HEK293T (cell line): Measurements from ENCODE around the gene PAPPA.

Experiments
- CTCF ChIA-PET: fragments of 350-600 bp; formaldehyde crosslinking; extraction: SDS; loops from one replicate; lab custom pipeline; 2021; ENCODE audit warnings: antibody characterized with exemption, inconsistent platforms; lab: Yijun Ruan, JAX
- POLR2A ChIA-PET: fragments of 350-600 bp; formaldehyde crosslinking; extraction: SDS; loops from one replicate; lab custom pipeline; 2020; ENCODE audit warnings: antibody characterized with exemption, inconsistent platforms; lab: Yijun Ruan, JAX
- DNase-seq: peaks from one replicate; pipeline ENCODE4 v3.0.0; 2012; ENCODE audit warnings: mixed read lengths; ENCODE audit errors: extremely low spot score
- ARNT ChIP-seq: fragments of 450-650 bp; IDR thresholded peaks from 2 replicates; pipeline ENCODE4 v1.6.1; 2017; ENCODE audit warnings: mild to moderate bottlenecking
- BHLHE40 ChIP-seq: fragments of 450-650 bp; IDR thresholded peaks from 2 replicates; pipeline ENCODE4 v1.6.1; 2016; ENCODE audit warnings: mild to moderate bottlenecking, moderate library complexity, borderline replicate concordance
- CTBP1 ChIP-seq: fragments of 450-650 bp; IDR thresholded peaks from 2 replicates; pipeline ENCODE4 v1.6.1; 2016; ENCODE audit warnings: borderline replicate concordance
- ELF4 ChIP-seq: fragments of 450-650 bp; IDR thresholded peaks from 2 replicates; pipeline ENCODE4 v1.6.1; 2017; ENCODE audit warnings: antibody characterized with exemption
- FOXA1 ChIP-seq: fragments of 450-650 bp; IDR thresholded peaks from 2 replicates; pipeline ENCODE4 v1.6.1; 2016; ENCODE audit warnings: mild to moderate bottlenecking
- FOXK2 ChIP-seq: fragments of 450-650 bp; IDR thresholded peaks from 2 replicates; pipeline ENCODE4 v1.6.1; 2016; ENCODE audit warnings: mild to moderate bottlenecking
- FOXM1 ChIP-seq: fragments of 450-650 bp; IDR thresholded peaks from 2 replicates; pipeline ENCODE4 v1.6.1; 2017; ENCODE audit warnings: mild to moderate bottlenecking, borderline replicate concordance
- HDGF ChIP-seq: fragments of 450-650 bp; IDR thresholded peaks from 2 replicates; pipeline ENCODE4 v1.6.1; 2017; ENCODE audit warnings: antibody characterized with exemption, borderline replicate concordance
- L3MBTL2 ChIP-seq: fragments of 450-650 bp; conservative IDR thresholded peaks from 2 replicates; pipeline ENCODE4 v1.6.1; 2016; ENCODE audit warnings: mild to moderate bottlenecking
- LEF1 ChIP-seq: fragments of 450-650 bp; IDR thresholded peaks from 2 replicates; pipeline ENCODE4 v1.6.1; 2017; ENCODE audit warnings: mild to moderate bottlenecking, borderline replicate concordance
- NFRKB ChIP-seq: fragments of 450-650 bp; IDR thresholded peaks from 2 replicates; pipeline ENCODE4 v1.6.1; 2016; ENCODE audit warnings: mild to moderate bottlenecking, moderate library complexity
- PKNOX1 ChIP-seq: fragments of 450-650 bp; IDR thresholded peaks from 2 replicates; pipeline ENCODE4 v1.6.1; 2016
- SP1 ChIP-seq: fragments of 450-650 bp; IDR thresholded peaks from 2 replicates; pipeline ENCODE4 v1.6.1; 2017
- SUZ12 ChIP-seq: fragments of 450-650 bp; IDR thresholded peaks from 2 replicates; pipeline ENCODE4 v1.6.1; 2016; ENCODE audit warnings: mild to moderate bottlenecking
- TARDBP ChIP-seq: fragments of 450-650 bp; IDR thresholded peaks from 2 replicates; pipeline ENCODE4 v1.6.1; 2016
- ZNF384 ChIP-seq: fragments of 450-650 bp; IDR thresholded peaks from 2 replicates; pipeline ENCODE4 v1.6.1; 2016

PAPPA gene

GRCh38 chr9:116160676-116161571 lies 7.3 kb downstream of the PAPPA start:
- TF ChIP-seq L3MBTL2 (no peak), HDGF (no peak), ZNF384 (no peak), FOXA1 (no peak)
- no peak for DNase-seq
- POLR2A ChIA-PET = no interaction called here
- CTCF ChIA-PET = no interaction called here

- ChIA-PET CTCF (no interaction called here), POLR2A (no interaction called here)
- no peak for DNase-seq
- TF ChIP-seq ZNF384 (no peak), NFRKB (no peak), FOXK2 (no peak), PKNOX1 (no peak), HDGF (no peak), CTBP1 (no peak), TARDBP (no peak), ARNT (no peak), FOXA1 (no peak), SUZ12 (no peak), BHLHE40 (no peak)
Observed at GRCh38 chr9:116162241-116162781, 8.7 kb downstream of the PAPPA start.

GRCh38 chr9:116163293-116164055 lies 9.9 kb downstream of the PAPPA start:
- TF ChIP-seq CTBP1 (no peak), ARNT (no peak), SUZ12 (no peak), LEF1 (no peak), SP1 (no peak), NFRKB (no peak), PKNOX1 (no peak), BHLHE40 (no peak), FOXK2 (no peak), HDGF (no peak), TARDBP (no peak), ZNF384 (no peak), ELF4 (no peak), FOXM1 (no peak), L3MBTL2 (no peak), FOXA1 (no peak)
- CTCF ChIA-PET = interaction anchor here (0.5 to 0.7 kb wide), 2 partner anchors 11 to 153 kb away, joined by 3 to 5 read pairs; no protein-coding TSS in a partner anchor
- DNase-seq = no peak
- POLR2A ChIA-PET = no interaction called here

GRCh38 chr9:116165912-116166311 lies 12.3 kb downstream of the PAPPA start:
- ChIA-PET POLR2A (no interaction called here), CTCF (no interaction called here)
- DNase-seq = no peak
- TF ChIP-seq SP1 = no peak
- TF ChIP-seq FOXM1 = no peak
- no peak for TF ChIP-seq ARNT
- TF ChIP-seq BHLHE40 = no peak
- TF ChIP-seq NFRKB = no peak
- no peak for TF ChIP-seq FOXA1
- no peak for TF ChIP-seq L3MBTL2
- no peak for TF ChIP-seq TARDBP
- TF ChIP-seq ELF4 = no peak

- ChIA-PET POLR2A (no interaction called here), CTCF (no interaction called here)
- no peak for TF ChIP-seq FOXM1
- no peak for DNase-seq
Observed at GRCh38 chr9:116166713-116167112, 13.1 kb downstream of the PAPPA start.

GRCh38 chr9:116168231-116168630 lies 14.6 kb downstream of the PAPPA start:
- no peak for DNase-seq
- CTCF ChIA-PET = no interaction called here
- no peak for TF ChIP-seq CTBP1
- no peak for TF ChIP-seq NFRKB
- no peak for TF ChIP-seq SUZ12
- no peak for TF ChIP-seq ELF4
- TF ChIP-seq LEF1 = no peak
- TF ChIP-seq FOXA1 = no peak
- no peak for TF ChIP-seq ZNF384
- TF ChIP-seq PKNOX1 = no peak
- TF ChIP-seq SP1 = no peak
- POLR2A ChIA-PET = no interaction called here
